ES-I3 (cell line): ENCODE measurements around the gene VSTM5.

ENCODE experiments used
- H3K36me3 ChIP-seq: 2 replicates; pipeline ENCODE4 v1.6.1; 2013; ENCODE audit warnings: mild to moderate bottlenecking, low read length, control low read depth, moderate library complexity; ENCODE audit not compliant: insufficient read depth
- H3K4me1 ChIP-seq: 2 replicates; pipeline ENCODE4 v1.6.1; 2013; ENCODE audit warnings: mild to moderate bottlenecking, control low read depth, low read length; ENCODE audit not compliant: insufficient read depth
- H3K9ac ChIP-seq: 2 replicates; pipeline ENCODE4 v1.6.1; 2013; ENCODE audit warnings: low read depth, mild to moderate bottlenecking, low read length, moderate library complexity
- H3K9me3 ChIP-seq: 2 replicates; pipeline ENCODE4 v1.6.1; 2013; ENCODE audit warnings: mild to moderate bottlenecking, low read length, moderate library complexity; ENCODE audit not compliant: control insufficient read depth, insufficient read depth

Gene VSTM5

GRCh38 chr11:93849751-93850593, 446 bp downstream of the VSTM5 start:
- H3K4me1 ChIP-seq, result no peaks in the 10 kb centered on the region
- peak overlapping the region; percentile 42; the same call in 1 of the 2 replicates for H3K9ac ChIP-seq
- H3K9me3 ChIP-seq, result no peaks in the 10 kb centered on the region
- no peaks in the 10 kb centered on the region for H3K36me3 ChIP-seq

GRCh38 chr11:93849201-93849600, 1.2 kb downstream of the VSTM5 start:
- 0 out of 2 replicates have a peak, but pooled peaks cover 3% of the 10 kb centered on the region for H3K4me1 ChIP-seq
- H3K9ac ChIP-seq, result no peak overlapping the region

GRCh38 chr11:93846411-93846810, 4.0 kb downstream of the VSTM5 start:
- Histone ChIP-seq H3K9me3 (no peaks in the 10 kb centered on the region), H3K4me1 (0 out of 2 replicates have a peak, but pooled peaks cover 5% of the 10 kb centered on the region), H3K9ac (no peak overlapping the region), H3K36me3 (no peaks in the 10 kb centered on the region; the same call in 1 of the 2 replicates)

More at GRCh38 chr11:93849201-93849600, 1.2 kb downstream of the VSTM5 start:
- Histone ChIP-seq H3K9me3 (no peaks in the 10 kb centered on the region), H3K36me3 (no peaks in the 10 kb centered on the region; the same call in 1 of the 2 replicates)

- Histone ChIP-seq H3K9ac (no peak overlapping the region), H3K4me1 (0 out of 2 replicates have a peak, but pooled peaks cover 5% of the 10 kb centered on the region), H3K9me3 (no peaks in the 10 kb centered on the region), H3K36me3 (no peaks in the 10 kb centered on the region; the same call in 1 of the 2 replicates)
These were observed 5.0 kb downstream of the VSTM5 start for GRCh38 chr11:93845181-93846092.

GRCh38 chr11:93844568-93844967, 5.8 kb downstream of the VSTM5 start:
- Histone ChIP-seq H3K9ac (no peak overlapping the region), H3K36me3 (no peaks in the 10 kb centered on the region; the same call in 1 of the 2 replicates), H3K9me3 (no peaks in the 10 kb centered on the region), H3K4me1 (0 out of 2 replicates have a peak, but pooled peaks cover 5% of the 10 kb centered on the region)

GRCh38 chr11:93843906-93844305, 6.5 kb downstream of the VSTM5 start:
- Histone ChIP-seq H3K36me3 (no peaks in the 10 kb centered on the region; the same call in 1 of the 2 replicates), H3K9me3 (no peaks in the 10 kb centered on the region), H3K9ac (no peak overlapping the region), H3K4me1 (0 out of 2 replicates have a peak, but pooled peaks cover 5% of the 10 kb centered on the region)

GRCh38 chr11:93842461-93842860, 8.0 kb downstream of the VSTM5 start:
- H3K9me3 ChIP-seq, result no peaks in the 10 kb centered on the region
- H3K9ac ChIP-seq, result no peak overlapping the region
- H3K4me1 ChIP-seq, result 0 out of 2 replicates have a peak, but pooled peaks cover 5% of the 10 kb centered on the region
- no peaks in the 10 kb centered on the region; the same call in 1 of the 2 replicates for H3K36me3 ChIP-seq

GRCh38 chr11:93842034-93842433, 8.4 kb downstream of the VSTM5 start:
- Histone ChIP-seq H3K9me3 (no peaks in the 10 kb centered on the region), H3K36me3 (no peaks in the 10 kb centered on the region; the same call in 1 of the 2 replicates), H3K9ac (no peak overlapping the region), H3K4me1 (0 out of 2 replicates have a peak, but pooled peaks cover 5% of the 10 kb centered on the region)

- no peaks in the 10 kb centered on the region for H3K9me3 ChIP-seq
- no peaks in the 10 kb centered on the region; the same call in 1 of the 2 replicates for H3K36me3 ChIP-seq
- 0 out of 2 replicates have a peak, but pooled peaks cover 5% of the 10 kb centered on the region for H3K4me1 ChIP-seq
- no peak overlapping the region for H3K9ac ChIP-seq
These were observed 9.0 kb downstream of the VSTM5 start for GRCh38 chr11:93841446-93841845.

GRCh38 chr11:93840981-93841380, 9.4 kb downstream of the VSTM5 start:
- H3K9ac ChIP-seq, result no peak overlapping the region
- H3K36me3 ChIP-seq, result no peaks in the 10 kb centered on the region; the same call in 1 of the 2 replicates
- H3K9me3 ChIP-seq, result no peaks in the 10 kb centered on the region
- 0 out of 2 replicates have a peak, but pooled peaks cover 5% of the 10 kb centered on the region for H3K4me1 ChIP-seq

- no peak overlapping the region for H3K9ac ChIP-seq
- H3K36me3 ChIP-seq, result no peaks in the 10 kb centered on the region; the same call in 1 of the 2 replicates
- 0 out of 2 replicates have a peak, but pooled peaks cover 5% of the 10 kb centered on the region for H3K4me1 ChIP-seq
- H3K9me3 ChIP-seq, result no peaks in the 10 kb centered on the region
These were observed 10.2 kb downstream of the VSTM5 start for GRCh38 chr11:93840180-93840579.

- Histone ChIP-seq H3K36me3 (no peaks in the 10 kb centered on the region; the same call in 1 of the 2 replicates), H3K9ac (no peak overlapping the region), H3K4me1 (no peaks in the 10 kb centered on the region), H3K9me3 (no peaks in the 10 kb centered on the region)
These were observed 11.5 kb downstream of the VSTM5 start for GRCh38 chr11:93838967-93839366.

- Histone ChIP-seq H3K9ac (no peak overlapping the region), H3K4me1 (no peaks in the 10 kb centered on the region), H3K9me3 (no peaks in the 10 kb centered on the region), H3K36me3 (no peaks in the 10 kb centered on the region)
These were observed 17.6 kb downstream of the VSTM5 start for GRCh38 chr11:93832780-93833179.
